ENCODE measurements around the gene ZNF213. TPM values are rescaled to one million over a fixed set of nuclear protein-coding genes. Genes with fewer than 3 reads are reported as not detected.

The ZNF213 gene
- total and polyA plus RNA-seq, 2 donors (not counting 1 experiment from before 2014, with no cell fraction given): 0.43 to 8.8 TPM

DNA sequence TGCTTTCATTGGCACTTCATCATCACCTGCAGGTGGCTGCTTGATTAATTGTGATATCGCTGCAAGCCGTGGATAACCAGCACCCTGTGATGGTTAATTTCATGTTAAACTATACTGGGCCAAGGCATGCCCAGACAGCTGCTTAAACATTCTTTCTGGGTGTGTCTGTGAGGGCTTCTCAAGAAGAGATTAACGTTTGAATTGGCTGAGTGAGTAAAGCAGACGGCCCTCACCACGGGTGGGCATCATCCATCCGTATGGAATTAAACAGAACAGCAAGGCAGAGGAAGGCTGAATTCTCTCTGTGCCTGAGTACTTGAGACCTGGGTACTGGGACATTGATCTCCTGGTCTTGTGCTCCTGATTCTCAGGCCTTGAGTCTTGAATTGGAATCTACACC, 7.1 kb upstream of the ZNF213 start:
- Histone ChIP-seq H2AFZ (ENCODE audit: low read length) (no peak overlapping the region), H3K9me3 (ENCODE audit: control insufficient read depth, insufficient read depth, low read depth, low read length) (no peaks in the 10 kb centered on the region), H3K9ac (ENCODE audit: insufficient read depth, low read length) (no peak overlapping the region), H3K36me3 (ENCODE audit: control insufficient read depth, insufficient read depth, low read length) (peaks cover 9% of the 10 kb centered on the region), H4K20me1 (ENCODE audit: control insufficient read depth, extremely low read depth, insufficient read depth, low read length) (no peaks in the 10 kb centered on the region), H3K79me2 (ENCODE audit: control insufficient read depth, insufficient read depth, low read length) (peaks cover 9% of the 10 kb centered on the region), H3K4me1 (ENCODE audit: control insufficient read depth, extremely low read depth, insufficient read depth, low read length) (peaks cover 11% of the 10 kb centered on the region), H3K27me3 (ENCODE audit: control insufficient read depth, insufficient read depth, low read length) (no peaks in the 10 kb centered on the region), H3K4me3 (replicated peaks in 1 of 4; ENCODE audit: control extremely low read depth in 1 of 4, insufficient read depth in 1 of 4, low read depth in 3 of 4, low read length in 4 of 4) (no peak overlapping the region), H3K27ac (ENCODE audit: insufficient read depth, low read length) (no peak overlapping the region), H3K4me2 (ENCODE audit: extremely low read depth, insufficient read depth, low read length) (no peak overlapping the region)
- DNase-seq (ENCODE audit: low read depth in 2 of 2): no peak
- TF ChIP-seq, protein P1, sequence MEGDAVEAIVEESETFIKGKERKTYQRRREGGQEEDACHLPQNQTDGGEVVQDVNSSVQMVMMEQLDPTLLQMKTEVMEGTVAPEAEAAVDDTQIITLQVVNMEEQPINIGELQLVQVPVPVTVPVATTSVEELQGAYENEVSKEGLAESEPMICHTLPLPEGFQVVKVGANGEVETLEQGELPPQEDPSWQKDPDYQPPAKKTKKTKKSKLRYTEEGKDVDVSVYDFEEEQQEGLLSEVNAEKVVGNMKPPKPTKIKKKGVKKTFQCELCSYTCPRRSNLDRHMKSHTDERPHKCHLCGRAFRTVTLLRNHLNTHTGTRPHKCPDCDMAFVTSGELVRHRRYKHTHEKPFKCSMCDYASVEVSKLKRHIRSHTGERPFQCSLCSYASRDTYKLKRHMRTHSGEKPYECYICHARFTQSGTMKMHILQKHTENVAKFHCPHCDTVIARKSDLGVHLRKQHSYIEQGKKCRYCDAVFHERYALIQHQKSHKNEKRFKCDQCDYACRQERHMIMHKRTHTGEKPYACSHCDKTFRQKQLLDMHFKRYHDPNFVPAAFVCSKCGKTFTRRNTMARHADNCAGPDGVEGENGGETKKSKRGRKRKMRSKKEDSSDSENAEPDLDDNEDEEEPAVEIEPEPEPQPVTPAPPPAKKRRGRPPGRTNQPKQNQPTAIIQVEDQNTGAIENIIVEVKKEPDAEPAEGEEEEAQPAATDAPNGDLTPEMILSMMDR (conservative IDR thresholded peaks at IDR 0.05 in 1 of 2, IDR thresholded peaks at IDR 0.05 in 1 of 2; ENCODE audit: low read depth in 1 of 2, low read length in 2 of 2): no peak
- no peak for TF ChIP-seq EZH2 (IDR thresholded peaks at IDR 0.05; ENCODE audit: low read length, missing control alignments)

DNA sequence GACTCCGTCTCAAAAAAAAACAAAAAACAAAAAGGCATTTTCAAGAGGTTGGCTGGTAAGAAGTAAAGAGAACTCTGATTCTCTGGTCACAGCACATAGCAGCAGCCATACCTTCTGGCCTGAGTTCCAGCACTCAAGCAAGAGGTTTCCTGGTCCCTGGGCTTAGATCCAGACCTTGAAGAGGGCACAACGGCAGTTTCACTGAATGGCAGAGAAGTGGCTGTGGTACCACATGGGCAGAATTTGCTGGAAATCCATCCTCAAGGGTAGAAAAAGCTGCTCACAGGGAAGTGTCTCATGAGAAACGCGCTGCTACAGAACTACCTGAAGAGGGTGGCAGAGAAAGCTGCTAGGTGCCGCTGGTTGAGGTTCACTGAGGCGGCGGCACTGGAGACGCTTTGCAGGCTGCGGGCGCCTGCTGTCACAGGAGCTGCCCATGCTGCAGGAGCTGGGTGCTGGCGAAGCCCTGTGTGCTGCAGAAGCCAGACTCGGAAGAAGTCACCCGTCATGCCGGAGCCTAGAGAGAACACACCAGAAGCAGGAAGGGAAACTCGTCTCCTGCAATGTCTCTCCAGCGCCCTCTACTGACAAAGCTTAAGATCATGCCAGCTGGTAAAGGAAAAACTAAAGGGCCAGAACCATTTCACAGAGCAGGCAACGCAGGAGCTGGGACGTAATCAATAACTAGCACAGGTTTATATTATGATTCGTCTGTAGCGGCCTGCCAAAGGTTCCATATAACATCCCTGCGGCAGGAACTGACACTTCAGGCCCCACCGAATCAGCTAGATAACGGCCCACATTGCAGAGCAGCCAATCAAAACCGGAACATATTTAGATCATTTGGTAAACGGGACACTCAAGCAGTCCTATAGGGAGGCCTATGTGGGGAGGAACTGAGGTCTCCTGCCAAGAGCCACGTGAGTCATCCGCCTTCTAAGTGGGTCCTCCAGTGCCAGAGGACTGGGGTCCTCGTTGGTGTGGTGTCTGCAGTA, 5.4 kb upstream of the ZNF213 start:
- Histone ChIP-seq H3K4me2 (ENCODE audit: extremely low read depth, insufficient read depth, low read length) (peak overlapping the region; percentile 98), H3K9ac (ENCODE audit: insufficient read depth, low read length) (peak overlapping the region; percentile 43), H2AFZ (ENCODE audit: low read length) (peak overlapping the region; percentile 33), H3K27me3 (ENCODE audit: control insufficient read depth, insufficient read depth, low read length) (no peaks in the 10 kb centered on the region), H4K20me1 (ENCODE audit: control insufficient read depth, extremely low read depth, insufficient read depth, low read length) (no peaks in the 10 kb centered on the region), H3K36me3 (ENCODE audit: control insufficient read depth, insufficient read depth, low read length) (peaks cover 9% of the 10 kb centered on the region), H3K4me1 (ENCODE audit: control insufficient read depth, extremely low read depth, insufficient read depth, low read length) (peaks cover 10% of the 10 kb centered on the region), H3K4me3 (replicated peaks in 1 of 4; ENCODE audit: control extremely low read depth in 1 of 4, insufficient read depth in 1 of 4, low read depth in 3 of 4, low read length in 4 of 4) (peak overlapping the region; percentile 33 to 55 (median 44)), H3K79me2 (ENCODE audit: control insufficient read depth, insufficient read depth, low read length) (peaks cover 22% of the 10 kb centered on the region), H3K27ac (ENCODE audit: insufficient read depth, low read length) (peak overlapping the region; percentile 28), H3K9me3 (ENCODE audit: control insufficient read depth, insufficient read depth, low read depth, low read length) (no peaks in the 10 kb centered on the region)
- DNase-seq (ENCODE audit: low read depth in 2 of 2): peak; percentile 77 to 89
- TF ChIP-seq, protein P1 (conservative IDR thresholded peaks at IDR 0.05 in 1 of 2, IDR thresholded peaks at IDR 0.05 in 1 of 2; ENCODE audit: low read depth in 1 of 2, low read length in 2 of 2): peak; percentile 93 to 96
- TF ChIP-seq EZH2 (IDR thresholded peaks at IDR 0.05; ENCODE audit: low read length, missing control alignments): no peak

- peak; percentile 25 to 28 for DNase-seq (ENCODE audit: low read depth in 2 of 2)
- Histone ChIP-seq H3K27me3 (ENCODE audit: control insufficient read depth, insufficient read depth, low read length) (no peaks in the 10 kb centered on the region), H4K20me1 (ENCODE audit: control insufficient read depth, extremely low read depth, insufficient read depth, low read length) (no peaks in the 10 kb centered on the region), H3K79me2 (ENCODE audit: control insufficient read depth, insufficient read depth, low read length) (peaks cover 27% of the 10 kb centered on the region), H3K27ac (ENCODE audit: insufficient read depth, low read length) (no peak overlapping the region), H3K9ac (ENCODE audit: insufficient read depth, low read length) (no peak overlapping the region), H2AFZ (ENCODE audit: low read length) (no peak overlapping the region), H3K9me3 (ENCODE audit: control insufficient read depth, insufficient read depth, low read depth, low read length) (no peaks in the 10 kb centered on the region), H3K4me3 (replicated peaks in 1 of 4; ENCODE audit: control extremely low read depth in 1 of 4, insufficient read depth in 1 of 4, low read depth in 3 of 4, low read length in 4 of 4) (no peak overlapping the region), H3K36me3 (ENCODE audit: control insufficient read depth, insufficient read depth, low read length) (peaks cover 9% of the 10 kb centered on the region), H3K4me2 (ENCODE audit: extremely low read depth, insufficient read depth, low read length) (no peak overlapping the region), H3K4me1 (ENCODE audit: control insufficient read depth, extremely low read depth, insufficient read depth, low read length) (peaks cover 10% of the 10 kb centered on the region)
- TF ChIP-seq, protein P1 (conservative IDR thresholded peaks at IDR 0.05 in 1 of 2, IDR thresholded peaks at IDR 0.05 in 1 of 2; ENCODE audit: low read depth in 1 of 2, low read length in 2 of 2): peak; percentile 50 to 60
- no peak for TF ChIP-seq EZH2 (IDR thresholded peaks at IDR 0.05; ENCODE audit: low read length, missing control alignments)
Observed at GRCh38 chr16:3131755-3132377, 3.0 kb upstream of the ZNF213 start.
